COLO668 (cell line): ENCODE measurements around the gene EBF3.
A peak's percentile ranks its signal among the peaks of the same experiment; 100 is the strongest.

ENCODE experiments used
- DNase-seq: peaks from one replicate; lab custom pipeline; 2025; ENCODE audit not compliant: unreplicated experiment; lab: John Stamatoyannopoulos, UW

Gene EBF3

DNA sequence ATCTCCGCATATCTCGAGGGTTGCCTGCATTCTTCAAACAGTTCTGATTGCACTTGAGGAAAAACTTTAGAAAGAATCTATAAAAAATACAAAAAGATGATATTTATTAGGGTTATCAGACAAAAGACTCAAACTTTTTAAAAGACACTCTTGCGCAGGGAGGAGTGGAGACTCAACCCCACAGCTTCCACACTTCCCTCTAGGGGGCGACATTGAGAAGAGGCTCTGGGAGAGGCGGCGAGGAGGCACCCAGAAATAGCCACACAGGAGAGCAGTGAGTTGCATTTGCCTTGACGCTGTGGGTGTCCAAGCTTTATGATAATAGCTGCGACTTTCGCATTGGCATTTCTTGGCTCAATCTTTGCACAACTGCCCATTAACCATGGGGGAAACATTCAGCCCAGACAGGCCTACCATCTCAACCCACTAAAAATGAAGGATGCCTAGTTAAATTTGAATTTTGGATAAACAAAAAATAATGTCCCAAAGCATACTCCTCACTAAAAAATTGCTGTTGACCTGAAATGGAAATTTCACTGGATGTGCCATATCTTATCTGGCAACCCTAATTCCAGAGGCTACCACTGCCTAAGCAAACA lies 86.2 kb downstream of the EBF3 start:
- DNase-seq: peak; percentile 1

DNA sequence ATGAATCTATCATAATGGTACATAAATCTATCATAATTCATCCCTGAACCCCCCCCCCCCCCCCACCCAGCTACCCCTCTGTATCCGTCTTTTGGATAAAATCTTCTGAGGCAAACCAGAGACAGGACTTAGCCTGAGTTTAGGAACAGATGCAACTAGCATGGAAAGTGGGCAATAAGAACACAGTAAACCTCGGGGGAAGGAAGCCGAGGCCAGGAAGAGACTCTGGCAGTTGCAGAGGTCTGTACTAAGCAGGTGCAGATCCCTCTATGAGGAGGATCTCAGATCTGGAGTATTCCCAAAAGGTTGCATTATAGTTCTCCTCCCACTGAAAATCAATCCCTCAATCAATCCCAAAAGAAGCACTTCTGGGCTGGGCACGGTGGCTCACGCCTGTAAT lies 87.2 kb downstream of the EBF3 start:
- no peak for DNase-seq

DNA sequence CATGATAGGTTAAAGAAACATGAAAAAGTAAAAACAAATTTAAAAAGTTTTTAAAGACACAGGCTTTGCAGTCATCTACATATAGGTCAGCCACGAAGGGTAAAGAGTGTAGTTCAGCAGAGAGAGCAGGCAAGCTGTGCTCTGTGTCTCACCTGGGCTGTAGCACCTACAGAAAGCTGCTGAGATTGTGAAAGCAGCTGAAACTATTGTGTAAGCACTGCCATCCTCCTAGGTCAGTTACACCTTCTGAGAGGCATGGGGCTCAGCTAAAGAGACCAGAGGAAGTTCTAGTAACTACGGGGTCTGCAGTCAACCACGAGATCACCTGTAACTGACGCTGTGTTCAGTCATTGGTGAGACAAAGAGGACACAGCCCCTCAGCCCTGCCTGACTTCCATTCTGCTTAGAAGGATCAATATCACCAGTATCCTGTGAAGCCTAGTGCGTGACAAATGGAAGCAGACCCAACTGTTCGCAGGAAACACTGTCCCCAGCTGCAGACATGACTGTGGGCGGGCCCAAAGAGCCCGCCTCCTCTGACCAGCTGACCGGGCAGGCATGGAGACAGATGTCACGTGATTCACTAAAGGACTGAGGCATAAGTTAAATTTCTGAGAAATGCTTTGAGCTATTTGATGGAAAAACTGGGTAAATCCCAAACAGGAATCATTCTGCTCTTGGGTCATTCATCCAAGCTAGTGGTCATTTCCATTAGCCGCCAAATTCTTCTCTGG lies 87.9 kb downstream of the EBF3 start:
- no peak for DNase-seq

DNA sequence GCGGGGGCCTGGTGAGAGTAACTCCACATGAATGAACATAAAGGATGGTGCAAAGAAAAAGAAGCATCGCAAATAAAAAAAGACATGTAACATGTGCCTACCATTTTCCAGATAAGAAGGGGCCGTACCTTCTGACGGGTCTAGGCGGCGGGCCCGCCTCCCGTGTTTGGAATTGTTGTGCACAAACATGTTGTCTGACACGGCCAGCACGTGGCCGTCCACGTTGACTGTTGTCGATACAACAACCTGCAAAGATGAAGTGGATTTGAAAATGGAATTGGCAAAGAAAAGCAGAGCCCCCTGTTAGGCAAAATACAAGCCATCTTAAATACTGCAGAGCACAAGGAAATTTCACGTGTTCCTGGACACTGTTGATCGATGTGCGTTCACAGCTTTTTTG lies 90.7 kb downstream of the EBF3 start:
- DNase-seq: no peak

DNA sequence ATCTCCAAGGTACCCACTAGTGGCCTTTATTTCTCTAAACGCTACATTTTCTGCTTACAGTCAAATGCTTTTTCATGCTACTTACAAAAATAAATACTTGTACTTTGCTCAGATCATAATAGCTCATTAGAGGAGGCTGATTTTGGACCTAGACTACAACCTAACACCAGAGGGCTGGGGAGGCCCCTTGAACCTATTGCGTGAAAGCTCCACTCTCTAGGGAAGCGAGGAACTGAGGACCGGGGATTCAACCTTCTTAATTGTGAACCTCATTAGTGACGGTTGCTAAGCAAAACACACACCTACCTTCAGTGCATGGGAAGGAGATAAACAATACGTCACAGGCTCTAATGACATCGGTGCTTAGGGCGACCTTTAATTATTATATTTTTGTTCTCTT lies 92.1 kb downstream of the EBF3 start:
- no peak for DNase-seq

DNA sequence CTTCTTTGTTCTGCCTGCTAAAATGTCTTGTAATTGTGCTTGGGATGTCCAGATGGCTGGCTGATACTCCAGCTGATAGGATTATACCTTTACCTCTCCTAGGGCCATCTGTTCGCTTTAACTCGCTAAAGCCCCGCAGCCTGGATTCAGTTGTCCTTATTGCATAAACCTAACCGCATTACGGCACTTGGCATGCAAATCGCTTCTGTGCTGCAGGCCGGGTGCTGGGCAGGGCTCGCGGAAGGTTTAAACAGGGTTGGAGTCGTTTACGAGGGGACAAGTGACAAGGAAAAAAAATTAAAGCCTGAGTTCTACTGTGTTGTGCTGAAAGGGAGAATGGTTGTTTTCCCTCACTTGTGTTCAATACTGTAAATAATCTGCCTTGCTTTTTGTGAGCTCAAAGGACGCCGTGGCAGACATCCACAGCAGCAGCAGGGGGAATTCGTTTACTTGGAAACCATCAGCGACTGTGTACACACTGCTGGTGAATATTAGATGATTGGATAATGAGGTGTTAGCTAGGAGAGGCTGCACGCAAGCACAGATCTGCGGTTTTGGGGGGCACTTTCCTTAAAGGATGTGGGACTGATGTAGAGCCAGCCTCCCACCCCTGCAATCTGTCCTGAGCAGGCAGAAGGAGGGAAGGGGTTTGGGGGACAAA lies 93.0 kb downstream of the EBF3 start:
- peak; percentile 54 for DNase-seq

DNA sequence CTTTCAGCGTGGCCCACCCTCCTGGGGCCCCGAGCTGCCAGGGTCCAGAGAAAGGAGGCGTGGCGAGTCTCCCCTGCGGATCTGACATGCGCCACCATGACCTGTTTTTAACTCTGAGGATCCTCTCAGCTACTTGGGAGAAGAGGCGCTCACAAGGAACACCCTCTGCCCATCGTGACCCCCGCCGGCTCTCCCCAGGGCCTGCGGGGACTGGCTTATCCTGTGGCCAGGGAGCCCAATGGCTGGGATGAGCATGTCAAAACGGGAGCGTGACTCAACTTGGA lies 93.7 kb downstream of the EBF3 start:
- DNase-seq: no peak

DNA sequence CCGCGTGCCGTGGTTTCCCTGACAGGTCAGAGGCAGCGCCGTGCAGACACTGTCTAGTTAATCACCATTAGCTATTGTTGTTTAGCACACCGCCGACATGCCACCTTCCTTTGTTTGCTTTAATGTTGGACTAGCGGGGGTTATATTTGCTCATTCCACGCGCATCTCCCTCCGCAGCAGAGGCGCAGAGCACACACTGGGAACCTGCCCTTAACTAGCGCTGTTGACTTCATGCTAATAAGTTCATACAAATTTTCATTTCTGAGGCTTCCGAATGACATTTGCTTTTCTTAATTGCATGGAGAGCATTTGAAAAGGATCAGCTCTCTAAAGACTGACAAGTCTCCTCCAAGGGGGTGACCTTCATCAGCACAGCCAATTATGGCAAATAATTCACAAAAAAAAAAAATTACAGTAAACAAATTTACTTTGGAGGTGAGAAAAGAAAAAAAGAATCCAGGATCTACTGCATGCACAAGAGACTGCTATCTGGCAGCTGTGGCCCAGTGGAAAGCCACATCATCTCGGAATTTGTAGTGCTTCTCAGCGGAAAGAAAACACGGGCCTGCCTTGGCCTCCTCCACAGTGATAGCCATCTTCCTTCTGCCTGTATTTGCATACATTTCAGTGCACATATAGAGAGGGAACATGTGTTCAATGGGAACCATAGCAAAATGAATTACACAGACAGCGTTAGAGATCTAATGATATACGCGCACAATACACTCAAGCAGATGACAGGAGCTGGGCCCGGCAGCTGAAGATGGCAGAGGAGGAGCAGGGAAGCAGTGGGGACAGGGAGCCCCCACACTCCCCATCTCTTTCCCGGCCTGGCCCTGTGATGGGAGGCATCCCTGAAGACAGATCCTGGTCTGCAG lies 94.2 kb downstream of the EBF3 start:
- DNase-seq: peak; percentile 50

DNA sequence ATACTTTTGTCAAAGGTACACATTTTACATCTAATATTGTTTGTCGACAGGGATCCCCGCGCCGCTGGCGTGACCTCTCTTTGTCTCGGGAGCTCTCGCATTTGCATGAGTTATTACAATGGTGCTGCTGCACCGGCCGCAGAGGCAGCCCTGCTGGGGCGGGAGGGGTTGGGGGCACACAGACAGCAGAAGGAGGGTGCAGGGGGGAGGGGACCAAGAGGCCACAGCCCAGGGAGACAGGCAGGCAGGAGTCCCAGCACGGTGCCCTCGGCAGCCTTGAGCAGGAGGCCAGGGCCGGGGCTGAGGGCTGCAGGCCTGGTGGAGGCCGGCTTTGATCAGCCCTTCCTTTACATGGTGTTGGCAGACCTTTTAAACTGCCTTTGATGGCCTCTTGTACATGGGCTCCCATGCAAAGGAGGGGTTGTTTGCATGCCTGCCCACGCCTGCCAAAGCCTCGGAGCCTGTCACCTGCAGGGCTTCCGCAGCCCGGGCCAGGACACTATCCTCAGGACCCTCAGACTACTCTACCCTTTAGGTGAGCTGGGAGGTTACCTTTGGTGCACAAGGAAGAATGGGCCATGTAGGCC lies 95.5 kb downstream of the EBF3 start:
- DNase-seq: no peak

DNA sequence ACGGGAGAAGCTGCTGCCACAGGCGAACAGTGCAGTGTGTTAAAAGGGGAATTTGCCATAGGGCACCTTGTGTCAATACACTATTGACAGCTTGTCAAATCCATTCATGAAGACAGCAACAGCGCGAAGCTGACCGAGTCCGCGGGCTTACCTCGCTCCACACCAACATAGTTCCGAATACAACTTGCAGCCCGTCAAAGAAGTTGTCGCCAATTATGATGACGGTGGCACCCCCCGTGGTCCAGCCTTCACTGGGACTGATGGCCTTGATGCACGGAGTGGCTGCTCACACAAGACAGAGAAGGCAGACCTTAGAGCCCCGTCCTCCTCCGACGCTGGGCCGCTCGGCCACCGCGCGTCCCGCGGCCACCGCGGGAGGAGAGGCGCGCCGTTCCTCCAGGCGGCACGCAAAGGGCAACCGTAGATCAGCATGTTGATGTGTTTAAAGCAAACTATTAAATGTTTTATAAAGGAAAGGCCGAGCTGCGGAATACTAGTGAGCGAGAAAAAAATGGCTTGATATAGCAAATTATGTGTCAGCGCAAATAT lies 96.4 kb downstream of the EBF3 start:
- DNase-seq: no peak

DNA sequence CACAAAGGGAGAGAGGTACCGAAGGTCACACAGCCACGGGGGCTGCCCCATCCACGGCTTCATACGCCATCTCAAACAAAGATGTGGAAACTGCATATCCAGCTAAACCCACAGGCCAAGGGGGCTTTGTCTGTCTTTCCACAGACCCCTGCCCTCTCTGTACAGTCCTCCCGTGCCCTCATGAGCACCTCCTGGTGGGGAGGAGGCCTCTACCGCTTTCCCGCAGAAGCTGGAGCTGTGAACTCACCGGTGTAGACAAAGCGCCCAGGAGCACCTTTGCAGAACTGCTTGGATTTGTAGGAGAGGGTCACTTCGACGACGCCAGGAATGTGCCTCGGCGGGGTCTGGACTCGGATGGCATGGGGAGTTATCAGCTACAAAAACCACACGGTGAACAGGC lies 97.2 kb downstream of the EBF3 start:
- DNase-seq: no peak

DNA sequence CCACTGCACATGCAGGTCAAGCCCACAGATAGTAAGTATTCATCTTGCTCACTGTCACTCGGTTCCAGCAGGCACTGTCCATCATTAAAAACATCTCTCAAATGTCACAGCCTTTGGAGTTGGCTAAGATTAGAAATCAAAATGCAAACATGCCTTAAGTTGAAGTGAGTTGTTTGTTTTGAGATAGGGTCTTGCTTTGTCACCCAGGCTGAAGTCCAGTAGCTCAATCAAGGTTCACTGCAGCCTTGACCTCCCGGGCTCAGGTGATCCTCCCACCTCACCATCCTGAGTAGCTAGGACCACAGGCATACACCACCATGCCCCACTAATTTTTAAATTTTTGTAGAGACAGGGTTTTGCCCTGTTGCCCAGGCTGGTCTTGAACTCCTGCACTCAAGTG lies 98.1 kb downstream of the EBF3 start:
- DNase-seq: no peak

DNA sequence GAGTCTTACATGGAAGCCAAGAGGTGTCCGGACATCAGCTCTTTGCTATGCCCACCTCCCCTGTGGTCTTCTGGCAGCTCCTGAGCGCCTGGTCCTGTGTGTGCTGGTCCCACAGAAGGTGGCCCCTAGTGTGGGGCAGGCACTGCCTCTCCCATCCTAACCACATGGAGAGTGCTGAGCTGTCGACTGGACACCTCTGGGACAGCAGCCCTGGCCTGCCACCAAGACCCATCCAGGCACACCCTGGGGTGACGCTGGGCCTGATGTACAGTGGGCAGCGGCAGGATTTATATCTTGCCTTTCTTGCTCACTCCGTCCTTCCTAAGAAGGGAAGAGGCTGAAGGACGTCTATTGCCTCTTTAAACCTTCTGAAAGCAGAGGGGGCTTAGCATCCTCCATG lies 98.7 kb downstream of the EBF3 start:
- no peak for DNase-seq

DNA sequence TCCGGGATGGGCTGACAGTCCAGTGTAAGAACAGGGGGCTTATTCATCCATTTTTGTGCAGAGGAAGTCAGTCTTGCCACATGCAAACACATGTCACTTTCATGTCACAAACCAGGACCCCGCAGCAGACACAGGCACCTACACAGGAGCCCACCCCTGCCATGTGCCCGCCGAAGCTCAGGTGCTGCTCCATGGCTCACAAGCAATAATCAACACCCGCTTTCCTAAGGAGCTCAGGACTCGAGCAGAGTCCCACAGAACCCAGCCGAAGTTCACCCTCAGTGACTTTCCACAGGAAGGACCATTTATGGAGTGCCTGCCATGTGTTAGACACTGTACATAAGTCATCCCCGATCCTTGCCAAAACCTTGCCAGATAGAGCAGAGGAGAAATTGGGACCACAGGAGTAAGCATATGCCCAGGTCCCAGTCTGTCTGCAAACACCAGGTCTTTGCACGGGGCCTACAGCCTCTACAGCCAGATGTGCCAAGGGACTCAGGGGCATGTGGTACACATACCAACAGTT lies 99.4 kb downstream of the EBF3 start:
- no peak for DNase-seq

DNA sequence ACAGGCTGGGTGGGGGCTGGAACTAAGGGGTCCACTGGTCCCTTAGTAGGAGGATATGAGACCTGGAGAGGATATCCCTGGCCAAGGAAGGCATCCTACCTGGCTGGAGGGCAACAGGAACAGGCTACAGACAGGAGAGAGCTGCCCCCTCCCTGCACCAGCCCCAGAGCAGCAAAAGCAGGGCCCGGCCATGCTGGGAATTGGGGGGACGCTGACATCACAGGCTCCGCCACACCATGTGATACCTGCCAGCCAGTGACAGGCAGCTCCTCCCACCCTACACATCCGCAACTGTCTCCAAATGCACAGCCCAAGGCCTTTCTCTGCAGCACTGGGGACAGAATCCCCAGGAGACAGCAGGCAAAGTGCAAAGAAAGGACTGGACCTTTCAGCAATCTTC lies 100.0 kb downstream of the EBF3 start:
- no peak for DNase-seq

DNA sequence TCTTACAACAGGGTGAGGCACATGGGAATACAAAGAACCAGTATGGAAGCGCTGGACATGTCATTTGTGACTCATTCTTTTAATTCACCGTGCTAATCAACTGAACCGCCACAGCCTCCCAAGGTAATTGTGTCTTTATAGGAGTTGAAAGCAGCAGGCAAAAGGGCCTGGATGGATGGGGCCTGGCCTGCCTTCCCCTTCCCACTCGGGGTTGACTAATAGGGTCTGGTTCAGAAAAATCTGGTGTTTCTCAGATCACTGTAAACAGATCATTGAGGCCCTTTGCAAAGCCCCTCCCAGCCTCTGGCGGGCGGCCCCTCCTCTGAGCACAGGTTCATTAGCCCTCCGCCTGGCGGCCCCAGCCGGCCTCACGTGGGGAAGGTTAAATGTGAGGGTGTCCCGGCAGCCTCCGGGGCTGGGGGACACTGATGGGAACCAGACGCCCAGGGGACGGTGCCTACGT lies 100.8 kb downstream of the EBF3 start:
- DNase-seq: no peak

DNA sequence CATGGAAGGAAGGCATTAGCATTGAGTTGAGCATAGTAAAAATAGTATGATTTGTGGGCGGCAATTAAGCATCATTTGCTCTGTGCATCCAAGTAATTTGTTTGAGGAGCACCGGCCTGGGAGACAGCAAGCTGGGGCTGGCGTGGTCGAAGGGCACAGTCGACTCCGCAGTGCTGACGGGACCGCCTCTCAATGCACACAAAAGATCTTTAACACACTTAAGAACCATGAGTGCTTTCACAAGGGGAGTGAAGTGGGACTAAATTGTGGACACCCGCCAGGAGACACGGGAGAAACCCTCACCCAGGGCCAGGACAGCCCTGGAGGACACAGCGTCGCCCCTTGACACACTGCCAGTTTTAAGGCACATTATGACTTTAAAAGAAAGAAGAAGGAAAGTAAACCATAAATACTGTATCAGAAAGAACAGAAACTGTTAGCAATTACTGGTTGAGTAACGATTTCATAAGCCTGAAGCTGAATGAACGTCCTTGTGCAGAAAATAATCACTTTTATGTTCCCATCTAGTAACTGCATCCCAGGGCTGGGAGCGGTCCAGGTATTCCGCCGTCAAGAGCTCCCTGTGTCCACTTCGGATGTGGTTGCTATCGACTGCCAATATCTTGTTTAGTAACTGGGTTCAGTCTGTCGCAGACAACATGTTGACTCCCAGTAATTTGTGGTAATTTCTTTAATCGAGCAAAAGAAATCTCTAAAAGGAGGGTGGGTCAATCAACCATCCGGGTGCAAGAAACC lies 102.1 kb downstream of the EBF3 start:
- no peak for DNase-seq

DNA sequence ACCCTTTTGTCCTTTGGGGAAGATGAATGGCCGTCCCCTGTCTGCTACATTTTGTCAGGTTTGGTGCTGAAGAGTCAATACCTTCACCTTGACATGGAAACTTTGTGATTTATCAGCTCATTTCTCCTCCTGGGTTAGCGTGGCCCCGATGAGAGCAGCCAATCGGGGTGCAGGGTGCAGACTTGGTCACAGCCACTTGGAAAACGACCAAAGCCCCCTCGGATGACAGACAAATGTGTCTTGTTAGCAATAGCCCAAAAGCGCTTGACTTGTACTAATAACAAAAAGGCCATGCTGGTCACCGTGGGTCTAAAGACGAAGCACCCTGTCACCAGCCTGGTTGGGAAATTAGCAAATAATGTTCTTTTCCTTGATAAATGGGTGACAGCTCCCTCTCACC lies 103.7 kb downstream of the EBF3 start:
- DNase-seq: no peak

DNA sequence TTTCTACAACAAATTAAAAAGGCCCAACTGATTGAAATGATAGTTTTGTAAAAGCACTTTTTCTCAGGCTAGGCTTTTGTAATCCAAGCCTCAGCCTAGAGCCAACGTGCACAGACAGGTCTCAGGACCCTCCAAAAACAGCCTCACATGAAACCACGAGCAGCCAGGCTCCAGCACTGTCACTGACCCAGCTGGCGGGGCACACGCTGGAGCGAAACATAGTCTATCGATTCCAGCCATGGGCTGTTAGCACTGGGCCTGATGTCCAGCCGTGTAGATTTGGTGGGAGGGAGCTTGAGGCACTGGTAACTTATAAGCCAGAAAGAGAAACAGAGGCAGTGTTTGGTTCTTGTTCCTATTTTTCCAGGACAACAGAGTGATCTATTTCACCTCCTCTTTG lies 104.5 kb downstream of the EBF3 start:
- DNase-seq: no peak
